GM19239 (cell line): ENCODE results near the gene LAGE3.

Experiments
- DNase-seq: peaks from one replicate; pipeline ENCODE4 v3.0.0; 2011; ENCODE audit warnings: low spot score; ENCODE audit not compliant: insufficient read length
- FAIRE-seq: peaks from 2 replicates; lab custom pipeline; 2011; peaks lifted over from hg19 to GRCh38; lab: Jason Lieb, UNC

The LAGE3 gene

GRCh38 chrX:154478728-154479622 is at the start of gene LAGE3:
Gene LAGE3, minus strand, starts transcription at chrX:154479281. Its CDS starts 366 bp downstream, at chrX:154478915.
- DNase-seq (peak; percentile 82), FAIRE-seq (peak; percentile 98)

GRCh38 chrX:154526901-154527675 is 48.0 kb upstream of the LAGE3 start:
- FAIRE-seq (peak; percentile 94), DNase-seq (peak; percentile 44)

- DNase-seq (no peak), FAIRE-seq (no peak)
Observed at GRCh38 chrX:154525606-154526490, 46.8 kb upstream of the LAGE3 start.

GRCh38 chrX:154519389-154519788 is 40.3 kb upstream of the LAGE3 start:
- DNase-seq (no peak), FAIRE-seq (no peak)

GRCh38 chrX:154517101-154517781 is 38.2 kb upstream of the LAGE3 start:
- DNase-seq = no peak
- no peak for FAIRE-seq

- FAIRE-seq (no peak), DNase-seq (no peak)
Observed at GRCh38 chrX:154516656-154517100, 37.6 kb upstream of the LAGE3 start.

GRCh38 chrX:154515966-154516655 is 37.0 kb upstream of the LAGE3 start, which contains the start of gene FAM3A:
Gene FAM3A, minus strand, starts transcription at chrX:154516232. Its CDS starts 460 bp downstream, at chrX:154515772.
- FAIRE-seq (peak; percentile 95), DNase-seq (peak; percentile 70)

GRCh38 chrX:154515090-154515965 is 36.2 kb upstream of the LAGE3 start:
- DNase-seq (no peak), FAIRE-seq (peak; percentile 90)

- FAIRE-seq = peak; percentile 55
- DNase-seq = no peak
Observed at GRCh38 chrX:154513716-154514115, 34.6 kb upstream of the LAGE3 start.

GRCh38 chrX:154512879-154513553 is 33.9 kb upstream of the LAGE3 start:
- FAIRE-seq (no peak), DNase-seq (no peak)

- DNase-seq (no peak), FAIRE-seq (no peak)
Observed at GRCh38 chrX:154511761-154512160, 32.7 kb upstream of the LAGE3 start.

GRCh38 chrX:154509455-154509854 is 30.4 kb upstream of the LAGE3 start:
- DNase-seq = no peak
- peak; percentile 48 for FAIRE-seq

- FAIRE-seq = no peak
- no peak for DNase-seq
Observed at GRCh38 chrX:154508384-154508745, 29.3 kb upstream of the LAGE3 start.

- DNase-seq = no peak
- no peak for FAIRE-seq
Observed at GRCh38 chrX:154507673-154508383, 28.7 kb upstream of the LAGE3 start.

GRCh38 chrX:154506483-154507332 is 27.6 kb upstream of the LAGE3 start:
- DNase-seq = no peak
- no peak for FAIRE-seq

GRCh38 chrX:154505734-154506133 is 26.7 kb upstream of the LAGE3 start:
- FAIRE-seq = no peak
- no peak for DNase-seq
